Heart left ventricle (tissue), 16 donors: Measurements from ENCODE around the gene MAGI1. TPM values are rescaled to one million over a fixed set of nuclear protein-coding genes. Genes with fewer than 3 reads are reported as not detected.

ENCODE experiments used
- ATAC-seq, 4 donors: fragments of 200-7000 bp; cut with Tn5 transposase; one replicate each; pipeline ENCODE4 v1.9.1; 2020 to 2022; ENCODE audit warnings: moderate library complexity in 4 of 4, mild to moderate bottlenecking in 3 of 4, moderate number of reproducible peaks in 1 of 4
- DNase-seq, 5 donors: peaks; one replicate each; pipeline ENCODE4 v3.0.0-alpha.2; 2020
- H3K27ac ChIP-seq, 12 donors: fragments of 200-600 bp; sonication (generic) in 4 of 12; one replicate each; pipeline versions ENCODE4 v1.5.0 to v1.8.0; 2016 to 2022; ENCODE audit warnings: mild to moderate bottlenecking in 2 of 12
- H3K27me3 ChIP-seq, 9 donors: fragments of 200-600 bp; sonication (generic) in 2 of 9; one replicate each; pipeline versions ENCODE4 v1.5.1 to v1.8.0; 2016 to 2022; ENCODE audit warnings: mild to moderate bottlenecking in 3 of 9
- H3K36me3 ChIP-seq, 9 donors: fragments of 200-600 bp; sonication (generic) in 2 of 9; one replicate each; pipeline versions ENCODE4 v1.5.0 to v1.8.0; 2018 to 2022; ENCODE audit warnings: mild to moderate bottlenecking in 2 of 9
- H3K4me1 ChIP-seq, 12 donors: fragments of 200-600 bp; sonication (generic) in 4 of 12; one replicate each; pipeline versions ENCODE4 v1.5.0 to v1.8.0; 2016 to 2022; ENCODE audit warnings: mild to moderate bottlenecking in 3 of 12
- H3K4me3 ChIP-seq, 12 donors: fragments of 200-600 bp; sonication (generic) in 4 of 12; one replicate each; pipeline versions ENCODE4 v1.5.0 to v1.8.0; 2017 to 2022; ENCODE audit warnings: mild to moderate bottlenecking in 9 of 12, moderate library complexity in 4 of 12
- H3K9me3 ChIP-seq, 12 donors: fragments of 200-600 bp; sonication (generic) in 4 of 12; one replicate each; pipeline versions ENCODE4 v1.5.0 to v1.8.0; 2016 to 2022; ENCODE audit warnings: mild to moderate bottlenecking in 1 of 12
- POLR2A ChIP-seq, 2 donors: fragments of 450-650 bp; IDR thresholded peaks; one replicate each; pipeline ENCODE4 v1.6.1; 2017; ENCODE audit warnings: antibody characterized with exemption in 2 of 2, mild to moderate bottlenecking in 2 of 2, moderate library complexity in 2 of 2
- WGBS, 4 donors: extraction: QIAGEN DNeasy Blood & Tissue Kit in 2 of 4; methylation state at CpG; one replicate each; pipeline versions ENCODE4 v1.1.5 to v1.1.7; 2013 to 2018; 5-methylcytosine and 5-hydroxymethylcytosine counted together
- intact Hi-C, 10 donors: fragments of 100-400 bp; cut with DNase I; formaldehyde crosslinking; loops; one replicate each; pipeline versions ENCODE4 v1.11.1 to v1.14.2; 2022
- polyA plus RNA-seq, 2 donors: library from polyadenylated mRNA; stranded (reverse); fragments of 200-250 nt; gene quantifications; one replicate each; pipeline ENCODE4 v1.2.3, GENCODE V29; 2013
- total RNA-seq, 9 donors: library from RNA; depleted of rRNA in 2 of 9; stranded (reverse); fragments of >200 nt in 2 of 9; fragmentation: NEBNext Ultra II Directional in 3 of 9; extraction: Animal tissue kit (Norgen Biotek cat#: 25700) in 3 of 9; gene quantifications; one replicate each; pipeline versions ENCODE4 v1.1.0 to v1.2.4, GENCODE V29; 2016 to 2023
- TF ChIP-seq, protein P1 (sequence below), 12 donors: fragments of 200-600 bp; sonication (generic) in 4 of 12; IDR thresholded peaks; one replicate each; pipeline versions ENCODE4 v1.5.0 to v1.8.0; 2018 to 2022; ENCODE audit warnings: antibody characterized with exemption in 12 of 12, mild to moderate bottlenecking in 5 of 12
- donor health status: ischemic (EF 13 %, LVEDD 7.1; RV severe dilation, severe dysfunction).
- donor health status: healthy with polysubstance abuse.
- donor health status: DM: no; HTN: yes; CAD: no.
- donor health status: DM: no; HTN: no; CAD: no.
- donor health status: ischemic (EF 25% LVEDD 6.9; RV normal size, moderate dysfunction).
- donor health status: ischemic (EF 25% LVEDD 5.7; RV mildly dilated, moderate dysfunction).
- donor health status: healthy.
- donor health status: DM: yes; HTN: yes; CAD: no.
- donor health status: ischemic (EF 35%, LVEDD 5.7; RV mildly dilated, moderate dysfunction).
- donor health status: nonischemic (EF 11% LVEDD 7.7; RV severe dilation, severe dysfunction).
- donor health status: DM: yes; HTN: yes; CAD: no.
- donor health status: PGD.
- donor health status: ischemic (EF 29% LVEDD 5.4; RV normal size, mild dysfunction).
- donor health status: nonischemic (EF 23%, LVEDD 6.1; RV moderate dilation, normal function).

MAGI1 gene
- total and polyA plus RNA-seq, 11 donors, result 18.5 to 52.1 (median 31.4) TPM

GRCh38 chr3:66017084-66017483 lies 21.6 kb downstream of the MAGI1 start:
- no peak for ATAC-seq
- TF ChIP-seq, protein P1, sequence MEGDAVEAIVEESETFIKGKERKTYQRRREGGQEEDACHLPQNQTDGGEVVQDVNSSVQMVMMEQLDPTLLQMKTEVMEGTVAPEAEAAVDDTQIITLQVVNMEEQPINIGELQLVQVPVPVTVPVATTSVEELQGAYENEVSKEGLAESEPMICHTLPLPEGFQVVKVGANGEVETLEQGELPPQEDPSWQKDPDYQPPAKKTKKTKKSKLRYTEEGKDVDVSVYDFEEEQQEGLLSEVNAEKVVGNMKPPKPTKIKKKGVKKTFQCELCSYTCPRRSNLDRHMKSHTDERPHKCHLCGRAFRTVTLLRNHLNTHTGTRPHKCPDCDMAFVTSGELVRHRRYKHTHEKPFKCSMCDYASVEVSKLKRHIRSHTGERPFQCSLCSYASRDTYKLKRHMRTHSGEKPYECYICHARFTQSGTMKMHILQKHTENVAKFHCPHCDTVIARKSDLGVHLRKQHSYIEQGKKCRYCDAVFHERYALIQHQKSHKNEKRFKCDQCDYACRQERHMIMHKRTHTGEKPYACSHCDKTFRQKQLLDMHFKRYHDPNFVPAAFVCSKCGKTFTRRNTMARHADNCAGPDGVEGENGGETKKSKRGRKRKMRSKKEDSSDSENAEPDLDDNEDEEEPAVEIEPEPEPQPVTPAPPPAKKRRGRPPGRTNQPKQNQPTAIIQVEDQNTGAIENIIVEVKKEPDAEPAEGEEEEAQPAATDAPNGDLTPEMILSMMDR (IDR thresholded peaks at IDR 0.05), result no peak
- no peak for TF ChIP-seq POLR2A (IDR thresholded peaks at IDR 0.05)
- no peaks in the 10 kb centered on the region for H3K27me3 ChIP-seq
- 87 to 90% (median 88%) methylated on average over 14 to 16 of the region's 16 CpGs for WGBS, 4 donors
- intact Hi-C loops, result no loop called here
- no peaks in the 10 kb centered on the region for H3K36me3 ChIP-seq
- H3K4me1 ChIP-seq, result peaks cover 0 to 65% (median 21%) of the 10 kb centered on the region in 12 donors
- no peak overlapping the region for H3K4me3 ChIP-seq
- no peaks in the 10 kb centered on the region for H3K9me3 ChIP-seq
- no peak for DNase-seq
- H3K27ac ChIP-seq, result no peak overlapping the region

DNA sequence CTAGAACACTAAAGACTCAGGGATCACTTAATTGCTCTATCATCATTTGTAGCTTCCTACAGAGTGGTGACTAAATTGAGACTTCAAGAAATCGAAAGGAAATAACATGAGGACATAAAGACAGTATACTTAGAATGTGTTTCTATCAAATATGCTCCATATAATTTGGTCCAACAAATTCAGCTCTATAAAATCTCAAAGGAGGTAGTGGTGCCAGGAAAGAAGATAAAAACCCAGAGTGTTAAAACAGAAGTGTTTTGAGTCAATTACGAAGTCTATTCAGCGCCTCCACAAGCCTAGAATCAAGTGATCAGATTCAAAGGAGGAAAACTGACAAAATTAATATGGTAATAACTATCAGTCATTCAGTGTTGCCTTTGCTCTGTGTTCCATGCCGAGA lies 22.9 kb downstream of the MAGI1 start:
- Histone ChIP-seq H3K36me3 (no peaks in the 10 kb centered on the region), H3K9me3 (no peaks in the 10 kb centered on the region), H3K4me3 (no peak overlapping the region), H3K27me3 (no peaks in the 10 kb centered on the region), H3K27ac (no peak overlapping the region), H3K4me1 (peaks cover 0 to 67% (median 22%) of the 10 kb centered on the region in 12 donors)
- WGBS, 4 donors, result 80 to 83% (median 82%) methylated on average over 4 of the region's 4 CpGs
- intact Hi-C loops, result no loop called here
- TF ChIP-seq, protein P1 (IDR thresholded peaks at IDR 0.05), result no peak
- TF ChIP-seq POLR2A (IDR thresholded peaks at IDR 0.05), result no peak
- no peak for DNase-seq
- no peak for ATAC-seq

- intact Hi-C loops, result no loop called here
- Histone ChIP-seq H3K9me3 (no peaks in the 10 kb centered on the region), H3K4me3 (no peak overlapping the region), H3K27ac (peak overlapping the region in 2 of 12 donors; percentile 15 to 24), H3K4me1 (peaks cover 0 to 66% (median 28%) of the 10 kb centered on the region in 12 donors), H3K27me3 (no peaks in the 10 kb centered on the region), H3K36me3 (no peaks in the 10 kb centered on the region)
- ATAC-seq (no peak), DNase-seq (no peak)
- TF ChIP-seq, protein P1 (IDR thresholded peaks at IDR 0.05), result no peak
- TF ChIP-seq POLR2A (IDR thresholded peaks at IDR 0.05), result no peak
- 28 to 66% (median 47%) methylated on average over 2 of the region's 2 CpGs for WGBS, 4 donors
These were observed 24.1 kb downstream of the MAGI1 start for GRCh38 chr3:66014651-66015050.

DNA sequence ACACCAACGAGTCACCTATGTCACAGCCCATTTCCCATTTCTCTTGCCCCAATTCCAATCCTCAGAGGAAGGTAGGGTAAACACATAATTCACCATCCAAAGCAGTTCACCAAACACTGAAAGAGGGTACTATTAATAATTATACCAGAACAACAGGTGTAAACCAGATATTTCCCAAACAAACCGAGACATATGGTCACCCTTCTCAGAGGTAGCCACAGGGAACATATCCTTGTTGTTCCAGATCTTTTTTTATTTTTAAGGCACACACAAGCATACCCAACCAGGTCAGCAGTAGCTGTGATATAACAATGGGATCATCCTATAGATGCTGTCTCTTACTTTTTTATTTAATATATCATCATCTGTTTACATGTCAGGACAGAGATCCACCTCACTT lies 24.7 kb downstream of the MAGI1 start:
- WGBS, 4 donors, result 88 to 96% (median 91%) methylated on average over 2 of the region's 2 CpGs
- intact Hi-C loops, result no loop called here

More for the DNA sequence above, 24.7 kb downstream of the MAGI1 start:
- no peaks in the 10 kb centered on the region for H3K36me3 ChIP-seq
- TF ChIP-seq, protein P1 (IDR thresholded peaks at IDR 0.05), result no peak
- no peak for TF ChIP-seq POLR2A (IDR thresholded peaks at IDR 0.05)
- no peaks in the 10 kb centered on the region for H3K27me3 ChIP-seq
- H3K4me3 ChIP-seq, result no peak overlapping the region
- no peak overlapping the region for H3K27ac ChIP-seq
- no peak for DNase-seq
- ATAC-seq, result no peak
- no peaks in the 10 kb centered on the region for H3K9me3 ChIP-seq
- H3K4me1 ChIP-seq, result peaks cover 0 to 64% (median 28%) of the 10 kb centered on the region in 12 donors
